B cell (primary cell): ENCODE data around the gene PLEK2. TPM values are rescaled to one million over a fixed set of nuclear protein-coding genes. Genes with fewer than 3 reads are reported as not detected.
"Not testable (repeated sequence)": the region's sequence is repeated elsewhere in the genome, so short reads cannot be mapped to it uniquely, and the experiment has no call there.

ENCODE experiments used
- ATAC-seq: fragments of 200-7000 bp; cut with Tn5 transposase; one replicate; pipeline ENCODE4 v1.10.0; 2021; ENCODE audit warnings: low read depth, mild to moderate bottlenecking, moderate number of reproducible peaks, moderate library complexity
- CTCF ChIA-PET: fragments of 350-600 bp; sonication (Branson Sonifier 250); formaldehyde crosslinking; loops from one replicate; lab custom pipeline; 2021; ENCODE audit warnings: antibody characterized with exemption, inconsistent platforms; lab: Charles Lee
- POLR2A ChIA-PET: fragments of 350-600 bp; sonication (Branson Sonifier 250); formaldehyde crosslinking; loops from one replicate; lab custom pipeline; 2021; ENCODE audit warnings: antibody characterized with exemption; lab: Charles Lee
- DNase-seq: peaks from one replicate; pipeline ENCODE4 v3.0.0; 2013
- H2AFZ ChIP-seq: 2 replicates; pipeline ENCODE4 v1.6.1; 2012; ENCODE audit warnings: mild to moderate bottlenecking, low read depth, low read length; ENCODE audit not compliant: insufficient read depth, poor library complexity, severe bottlenecking
- H3K27ac ChIP-seq, 2 donors: 1 replicate in 1 of 2; 2 replicates in 1 of 2; pipeline ENCODE4 v1.5.1; 2012 to 2013; ENCODE audit warnings: low read length in 2 of 2, mild to moderate bottlenecking in 2 of 2, moderate library complexity in 1 of 2
- H3K27me3 ChIP-seq, 4 experiments: fragments of 200-600 bp in 1 of 4; sonication (generic) in 1 of 4; replicated peaks in 1 of 4; 1 replicate in 2 of 4; 2 replicates in 2 of 4; pipeline versions ENCODE4 v1.6.1 to v1.7.0; 2013 to 2016; ENCODE audit warnings: low read length in 3 of 4, mild to moderate bottlenecking in 2 of 4, mixed read lengths in 1 of 4, moderate library complexity in 1 of 4; ENCODE audit not compliant: insufficient read depth in 4 of 4, control insufficient read depth in 3 of 4; ENCODE audit errors: control extremely low read depth in 1 of 4
- H3K36me3 ChIP-seq, 2 experiments: replicated peaks in 1 of 2; 1 replicate in 1 of 2; 2 replicates in 1 of 2; pipeline versions ENCODE4 v1.6.1 to v1.7.1; 2013; ENCODE audit warnings: low read length in 1 of 2; ENCODE audit not compliant: insufficient read depth in 2 of 2, control insufficient read depth in 1 of 2; ENCODE audit errors: control extremely low read depth in 1 of 2, extremely low read depth in 1 of 2
- H3K4me1 ChIP-seq, 2 donors: fragments of 200-600 bp in 1 of 2; sonication (generic) in 1 of 2; 1 replicate in 1 of 2; 2 replicates in 1 of 2; pipeline versions ENCODE4 v1.5.1 to v1.6.1; 2013 to 2017; ENCODE audit warnings: low read length in 2 of 2; ENCODE audit not compliant: control insufficient read depth in 2 of 2, insufficient read depth in 2 of 2
- H3K4me2 ChIP-seq: replicated peaks from 2 replicates; pipeline ENCODE3; 2012; ENCODE audit warnings: mild to moderate bottlenecking, low read depth, low read length; ENCODE audit not compliant: poor library complexity, severe bottlenecking
- H3K4me3 ChIP-seq, 5 experiments: fragments of 200-600 bp in 1 of 5; sonication (generic) in 1 of 5; 1 replicate in 3 of 5; 2 replicates in 2 of 5; pipeline versions ENCODE4 v1.5.1 to v1.7.0; 2011 to 2016; ENCODE audit warnings: low read length in 4 of 5, mild to moderate bottlenecking in 4 of 5, low read depth in 2 of 5, control low read depth in 1 of 5, moderate library complexity in 1 of 5; ENCODE audit not compliant: insufficient read depth in 1 of 5; ENCODE audit errors: control extremely low read depth in 1 of 5, extremely low read depth in 1 of 5
- H3K79me2 ChIP-seq: fragments of 200-600 bp; sonication (generic); one replicate; pipeline ENCODE4 v1.6.0; 2016; ENCODE audit warnings: low read length; ENCODE audit not compliant: control insufficient read depth, insufficient read depth
- H3K9ac ChIP-seq: fragments of 200-600 bp; sonication (generic); 2 replicates; pipeline ENCODE4 v1.6.1; 2017; ENCODE audit warnings: mild to moderate bottlenecking, low read length, moderate library complexity
- H3K9me3 ChIP-seq, 3 donors: one replicate each; pipeline versions ENCODE4 v1.6.1 to v1.7.1; 2013; ENCODE audit warnings: low read length in 2 of 3; ENCODE audit not compliant: control insufficient read depth in 2 of 3, insufficient read depth in 1 of 3; ENCODE audit errors: control extremely low read depth in 1 of 3
- H4K20me1 ChIP-seq: 2 replicates; pipeline ENCODE4 v1.6.0; 2012; ENCODE audit warnings: mild to moderate bottlenecking, low read length; ENCODE audit not compliant: insufficient read depth, control insufficient read depth, poor library complexity, severe bottlenecking
- H3K27ac Mint-ChIP-seq: one replicate; pipeline ENCODE4 v1.8.0; 2021; ENCODE audit warnings: mixed read lengths
- H3K27me3 Mint-ChIP-seq: one replicate; pipeline ENCODE4 v1.8.0; 2021; ENCODE audit warnings: mixed read lengths
- H3K4me1 Mint-ChIP-seq: one replicate; pipeline ENCODE4 v1.8.0; 2021; ENCODE audit warnings: mixed read lengths
- H3K4me3 Mint-ChIP-seq: one replicate; pipeline ENCODE4 v1.8.0; 2021; ENCODE audit warnings: mixed read lengths
- H3K9me3 Mint-ChIP-seq: one replicate; pipeline ENCODE4 v1.8.0; 2022; ENCODE audit warnings: mixed read lengths; ENCODE audit not compliant: insufficient read depth
- CTCF ChIP-seq: fragments of 200-600 bp; IDR thresholded peaks from one replicate; pipeline ENCODE4 v1.8.0; 2022; ENCODE audit warnings: antibody characterized with exemption, mild to moderate bottlenecking
- EZH2 ChIP-seq: IDR thresholded peaks from 2 replicates; pipeline ENCODE4 v1.6.1; 2012; ENCODE audit warnings: borderline replicate concordance, low read depth, mild to moderate bottlenecking, moderate library complexity, low read length; ENCODE audit not compliant: insufficient read depth, poor library complexity, severe bottlenecking
- WGBS: methylation state at CpG from one replicate; pipeline ENCODE4 v1.1.5; 2013; ENCODE audit warnings: missing lambda C conversion rate; ENCODE audit not compliant: insufficient coverage; 5-methylcytosine and 5-hydroxymethylcytosine counted together
- intact Hi-C: fragments of 100-400 bp; cut with micrococcal nuclease; formaldehyde crosslinking; loops from one replicate; pipeline ENCODE4 v1.10.0; 2022
- polyA plus RNA-seq: library from polyadenylated mRNA; depleted of rRNA; stranded (reverse); fragments of >200 nt; gene quantifications from 2 replicates; pipeline ENCODE4 v1.2.3, GENCODE V29; 2012
- total RNA-seq, 2 donors: library from RNA; stranded (reverse); fragments of 120-200 nt in 1 of 2; gene quantifications; 1 replicate in 1 of 2; 2 replicates in 1 of 2; pipeline versions ENCODE4 v1.2.3 to v1.2.4, GENCODE V29; 2013 to 2022

Gene PLEK2
- total and polyA plus RNA-seq, 2 donors (not counting 1 experiment from before 2014, with no cell fraction given), result not detected

GRCh38 chr14:67456732-67457131 lies 44.8 kb upstream of the PLEK2 start:
- 93% methylated on average over 2 of the region's 5 CpGs for WGBS
- Mint-ChIP-seq H3K27me3 (peaks cover 8% of the 10 kb centered on the region), H3K4me3 (no peak overlapping the region), H3K27ac (no peak overlapping the region), H3K4me1 (no peaks in the 10 kb centered on the region), H3K9me3 (no peaks in the 10 kb centered on the region)
- no peaks in the 10 kb centered on the region for H4K20me1 ChIP-seq
- H3K79me2 ChIP-seq, result no peaks in the 10 kb centered on the region
- H3K27me3 ChIP-seq, result peaks cover 0 to 3% (median 0%) of the 10 kb centered on the region in 4 experiments
- H2AFZ ChIP-seq, result no peak overlapping the region
- H3K9ac ChIP-seq, result no peak overlapping the region
- intact Hi-C loops, result no loop called here
- no peak for TF ChIP-seq CTCF
- no peak for TF ChIP-seq EZH2
- ATAC-seq (no peak), DNase-seq (no peak)
- no peaks in the 10 kb centered on the region for H3K36me3 ChIP-seq
- H3K4me1 ChIP-seq, result no peaks in the 10 kb centered on the region
- H3K9me3 ChIP-seq, result peaks cover 0 to 4% (median 2%) of the 10 kb centered on the region in 3 donors
- H3K4me3 ChIP-seq, result no peak overlapping the region
- H3K27ac ChIP-seq, result no peak overlapping the region
- no peak overlapping the region for H3K4me2 ChIP-seq
- CTCF ChIA-PET, result no interaction called here
- POLR2A ChIA-PET, result no interaction called here

- DNase-seq (no peak), ATAC-seq (no peak)
- no peaks in the 10 kb centered on the region for H3K79me2 ChIP-seq
- H3K4me3 Mint-ChIP-seq, result no peak overlapping the region
- no peaks in the 10 kb centered on the region for H3K4me1 Mint-ChIP-seq
- intact Hi-C loops, result no loop called here
- no peak for TF ChIP-seq CTCF
- no peak for TF ChIP-seq EZH2
- H3K27ac Mint-ChIP-seq, result no peak overlapping the region
- no peaks in the 10 kb centered on the region for H3K4me1 ChIP-seq
- peaks cover 11% of the 10 kb centered on the region for H3K27me3 Mint-ChIP-seq
- H3K4me3 ChIP-seq, result no peak overlapping the region
- H3K36me3 ChIP-seq, result no peaks in the 10 kb centered on the region
- H3K9me3 ChIP-seq, result peaks cover 2 to 11% (median 4%) of the 10 kb centered on the region in 3 donors
- no peak overlapping the region for H3K4me2 ChIP-seq
- H2AFZ ChIP-seq, result no peak overlapping the region
- POLR2A ChIA-PET, result no interaction called here
- CTCF ChIA-PET, result interaction anchor here (3.5 kb wide), 1 partner anchor 117 kb away, joined by 14 read pairs; no protein-coding TSS in a partner anchor
- no peaks in the 10 kb centered on the region for H4K20me1 ChIP-seq
- no peak overlapping the region for H3K27ac ChIP-seq
- H3K27me3 ChIP-seq, result no peaks in the 10 kb centered on the region
- peaks cover 5% of the 10 kb centered on the region for H3K9me3 Mint-ChIP-seq
- 100% methylated on average over 3 of the region's 5 CpGs for WGBS
- no peak overlapping the region for H3K9ac ChIP-seq
These were observed 41.8 kb upstream of the PLEK2 start for GRCh38 chr14:67453575-67454300.

- not testable (repeated sequence) for H3K27me3 ChIP-seq
- CTCF ChIA-PET, result interaction anchor here (3.5 kb wide), 1 partner anchor 119 kb away, joined by 14 read pairs; no protein-coding TSS in a partner anchor
These were observed 39.7 kb upstream of the PLEK2 start for GRCh38 chr14:67451667-67452066.

More at GRCh38 chr14:67451667-67452066, 39.7 kb upstream of the PLEK2 start:
- H3K27me3 Mint-ChIP-seq, H3K9me3 Mint-ChIP-seq, H3K79me2 ChIP-seq, H4K20me1 ChIP-seq, H3K27ac ChIP-seq, ATAC-seq, H3K9ac ChIP-seq, H3K4me1 ChIP-seq, H3K36me3 ChIP-seq, DNase-seq, H3K4me2 ChIP-seq, H3K4me1 Mint-ChIP-seq, H3K4me3 ChIP-seq, intact Hi-C loops, H3K27ac Mint-ChIP-seq, POLR2A ChIA-PET, H3K4me3 Mint-ChIP-seq, H2AFZ ChIP-seq: not testable (repeated sequence)
- peaks cover 2 to 11% (median 2%) of the 10 kb centered on the region in 3 donors for H3K9me3 ChIP-seq
- 90% methylated on average over 2 of the region's 6 CpGs for WGBS
